Activated CD8-positive, alpha-beta memory T cell treated with anti-CD3 and anti-CD28 coated beads, Interleukin-2, amount 10 ng/mL, durations not matched to agents 7 days and 5 days (primary cell): Measurements from ENCODE around the gene CLMP. TPM values are rescaled to one million over a fixed set of nuclear protein-coding genes. Genes with fewer than 3 reads are reported as not detected.

ENCODE experiments used
- ATAC-seq: fragments of 150-1000 bp; cut with Tn5 transposase; one replicate; pipeline ENCODE4 v1.10.0; 2021; ENCODE audit warnings: moderate library complexity
- CTCF ChIA-PET: fragments of 350-600 bp; sonication (Branson Sonifier 250); formaldehyde crosslinking; loops from one replicate; lab custom pipeline; 2021; ENCODE audit warnings: antibody characterized with exemption; lab: Charles Lee
- DNase-seq: peaks from one replicate; pipeline ENCODE4 v3.0.0-alpha.2; 2020
- H3K27ac Mint-ChIP-seq: one replicate; pipeline ENCODE4 v1.8.0; 2021; ENCODE audit warnings: mild to moderate bottlenecking, mixed read lengths
- H3K27me3 Mint-ChIP-seq: one replicate; pipeline ENCODE4 v1.8.0; 2021; ENCODE audit warnings: mixed read lengths
- H3K36me3 Mint-ChIP-seq: one replicate; pipeline ENCODE4 v1.8.0; 2021; ENCODE audit warnings: mild to moderate bottlenecking, mixed read lengths
- H3K4me1 Mint-ChIP-seq: one replicate; pipeline ENCODE4 v1.8.0; 2021; ENCODE audit warnings: mixed read lengths
- H3K4me3 Mint-ChIP-seq: one replicate; pipeline ENCODE4 v1.8.0; 2021; ENCODE audit warnings: mild to moderate bottlenecking, moderate library complexity, mixed read lengths
- H3K9me3 Mint-ChIP-seq: one replicate; pipeline ENCODE4 v1.8.0; 2022; ENCODE audit warnings: low read depth, mixed read lengths
- total RNA-seq, 2 experiments: library from RNA; stranded (reverse); gene quantifications; one replicate each; pipeline ENCODE4 v1.2.3, GENCODE V29; 2021

The CLMP gene
- total RNA-seq, 2 experiments from 2014 or later = 0.58 TPM; not detected in 1

GRCh38 chr11:123040111-123040432, 155.0 kb downstream of the CLMP start:
- H3K36me3 Mint-ChIP-seq = no peaks in the 10 kb centered on the region
- CTCF ChIA-PET = interaction anchor here (2.5 kb wide), 1 partner anchor 17 kb away, joined by 5 read pairs; no protein-coding TSS in a partner anchor
- ATAC-seq (no peak), DNase-seq (no peak)
- no peak overlapping the region for H3K27ac Mint-ChIP-seq
- H3K27me3 Mint-ChIP-seq = peaks cover 4% of the 10 kb centered on the region
- no peaks in the 10 kb centered on the region for H3K9me3 Mint-ChIP-seq
- H3K4me3 Mint-ChIP-seq = no peak overlapping the region
- peaks cover under 1% of the 10 kb centered on the region for H3K4me1 Mint-ChIP-seq

DNA sequence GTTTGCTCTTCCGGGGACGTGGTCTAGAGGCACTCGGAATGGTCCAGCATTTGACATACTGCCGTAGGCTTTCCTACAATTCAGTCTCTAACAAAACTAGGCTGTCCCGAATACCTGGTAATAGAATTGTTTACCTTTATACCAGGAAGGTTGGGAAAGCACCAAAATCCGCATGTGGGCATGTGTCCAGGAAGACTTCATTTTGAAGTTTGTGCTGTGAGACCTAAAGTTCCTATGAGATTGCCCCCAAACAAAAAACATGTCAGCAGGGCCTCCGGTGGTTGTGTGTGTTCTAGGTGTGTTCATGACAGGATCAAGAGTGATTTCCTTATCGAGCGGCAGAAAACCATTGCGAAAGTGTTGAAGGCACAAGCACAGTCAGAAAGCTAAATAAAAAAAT, 159.2 kb downstream of the CLMP start:
- Mint-ChIP-seq H3K4me3 (no peak overlapping the region), H3K9me3 (no peaks in the 10 kb centered on the region), H3K27me3 (peaks cover 4% of the 10 kb centered on the region), H3K36me3 (no peaks in the 10 kb centered on the region), H3K4me1 (peaks cover 13% of the 10 kb centered on the region), H3K27ac (no peak overlapping the region)
- CTCF ChIA-PET = interaction anchor here (0.6 to 1.6 kb wide), 2 partner anchors 15 to 36 kb away, joined by 3 to 6 read pairs; no protein-coding TSS in a partner anchor
- ATAC-seq = no peak
- DNase-seq = no peak

- no peak overlapping the region for H3K4me3 Mint-ChIP-seq
- no peaks in the 10 kb centered on the region for H3K9me3 Mint-ChIP-seq
- H3K27ac Mint-ChIP-seq = no peak overlapping the region
- ATAC-seq (peak; percentile 36), DNase-seq (no peak)
- H3K4me1 Mint-ChIP-seq = peaks cover 13% of the 10 kb centered on the region
- no peaks in the 10 kb centered on the region for H3K27me3 Mint-ChIP-seq
- CTCF ChIA-PET = interaction anchor here (1.0 to 1.6 kb wide), 5 partner anchors 12 to 175 kb away, joined by 3 to 6 read pairs (median 5); no protein-coding TSS in a partner anchor
- H3K36me3 Mint-ChIP-seq = no peaks in the 10 kb centered on the region
These were observed 160.5 kb downstream of the CLMP start for GRCh38 chr11:123034597-123034996.

GRCh38 chr11:123033895-123034294, 161.2 kb downstream of the CLMP start:
- ATAC-seq (peak; percentile 12), DNase-seq (no peak)
- Mint-ChIP-seq H3K36me3 (no peaks in the 10 kb centered on the region), H3K4me3 (no peak overlapping the region), H3K27ac (no peak overlapping the region), H3K9me3 (no peaks in the 10 kb centered on the region), H3K4me1 (peaks cover 13% of the 10 kb centered on the region), H3K27me3 (no peaks in the 10 kb centered on the region)
- CTCF ChIA-PET = interaction anchor here (0.6 to 1.9 kb wide), 10 partner anchors 9 to 227 kb away, joined by 3 to 5 read pairs (median 4); no protein-coding TSS in a partner anchor

- CTCF ChIA-PET = interaction anchor here (0.7 to 3.2 kb wide), 7 partner anchors 8 to 450 kb away, joined by 3 to 15 read pairs (median 3); no protein-coding TSS in a partner anchor
These were observed 164.5 kb downstream of the CLMP start for GRCh38 chr11:123030517-123030916.

GRCh38 chr11:123020968-123021367, 174.1 kb downstream of the CLMP start:
- CTCF ChIA-PET = interaction anchor here (0.6 to 11.9 kb wide), 38 partner anchors 8 to 443 kb away, joined by 3 to 215 read pairs (median 5); no protein-coding TSS in a partner anchor
- H3K4me1 Mint-ChIP-seq = peaks cover 9% of the 10 kb centered on the region
- H3K27ac Mint-ChIP-seq = no peak overlapping the region
- no peaks in the 10 kb centered on the region for H3K9me3 Mint-ChIP-seq
- peaks cover 9% of the 10 kb centered on the region for H3K27me3 Mint-ChIP-seq
- ATAC-seq = peak; percentile 86
- peak; percentile 53 for DNase-seq
- no peaks in the 10 kb centered on the region for H3K36me3 Mint-ChIP-seq
- no peak overlapping the region for H3K4me3 Mint-ChIP-seq

More at GRCh38 chr11:123030517-123030916, 164.5 kb downstream of the CLMP start:
- Mint-ChIP-seq H3K4me3 (no peak overlapping the region), H3K27me3 (peaks cover 2% of the 10 kb centered on the region), H3K9me3 (no peaks in the 10 kb centered on the region), H3K27ac (no peak overlapping the region), H3K4me1 (peaks cover 13% of the 10 kb centered on the region), H3K36me3 (no peaks in the 10 kb centered on the region)
- no peak for ATAC-seq
- DNase-seq = no peak

Other genes starting within 250 kb of the CLMP start
- not detected for gene BSX, start 213.4 kb downstream of the CLMP start, total RNA-seq
- gene HSPA8, start 133.1 kb downstream of the CLMP start, total RNA-seq = 1,000 to 10,000 TPM; 1,728 to 2,522 TPM
- 10 to 100 TPM; 75.6 to 89.9 TPM for gene GRAMD1B, start 235.0 kb upstream of the CLMP start, total RNA-seq